Lung (tissue), 12 donors: ENCODE data around the gene CTNNBL1. TPM values are rescaled to one million over a fixed set of nuclear protein-coding genes. Genes with fewer than 3 reads are reported as not detected.
A peak's percentile ranks its signal among the peaks of the same experiment; 100 is the strongest.

Experiments
- ATAC-seq: fragments of 200-7000 bp; cut with Tn5 transposase; one replicate; pipeline ENCODE4 v1.9.1; 2020; ENCODE audit warnings: moderate number of reproducible peaks; ENCODE audit not compliant: insufficient read depth, low FRiP score
- DNase-seq, 3 donors: peaks; one replicate each; pipeline ENCODE4 v3.0.0-alpha.2; 2013 to 2017
- H3K27ac ChIP-seq, 2 donors: one replicate each; pipeline ENCODE4 v1.5.1; 2013; ENCODE audit warnings: mild to moderate bottlenecking in 2 of 2, moderate library complexity in 2 of 2, control low read depth in 1 of 2, inconsistent platforms in 1 of 2, low read depth in 1 of 2, low read length in 1 of 2
- H3K27me3 ChIP-seq, 3 donors: one replicate each; pipeline ENCODE4 v1.5.1; 2013; ENCODE audit warnings: low read length in 2 of 3; ENCODE audit not compliant: control insufficient read depth in 3 of 3, insufficient read depth in 3 of 3
- H3K36me3 ChIP-seq, 4 donors: one replicate each; pipeline ENCODE4 v1.5.1; 2013; ENCODE audit warnings: low read length in 4 of 4, mild to moderate bottlenecking in 1 of 4, moderate library complexity in 1 of 4; ENCODE audit not compliant: control insufficient read depth in 4 of 4, insufficient read depth in 4 of 4
- H3K4me1 ChIP-seq, 5 donors: one replicate each; pipeline ENCODE4 v1.5.1; 2013; ENCODE audit warnings: low read length in 5 of 5, mild to moderate bottlenecking in 2 of 5, moderate library complexity in 1 of 5; ENCODE audit not compliant: control insufficient read depth in 5 of 5, insufficient read depth in 5 of 5
- H3K4me3 ChIP-seq: one replicate; pipeline ENCODE4 v1.5.1; 2013; ENCODE audit warnings: mild to moderate bottlenecking, control low read depth, moderate library complexity
- H3K9ac ChIP-seq, 2 donors: one replicate each; pipeline ENCODE4 v1.5.1; 2013; ENCODE audit warnings: low read length in 2 of 2, control low read depth in 1 of 2; ENCODE audit not compliant: insufficient read depth in 1 of 2
- H3K9me3 ChIP-seq, 4 donors: one replicate each; pipeline ENCODE4 v1.5.1; 2013; ENCODE audit warnings: low read length in 3 of 4, mild to moderate bottlenecking in 1 of 4, moderate library complexity in 1 of 4; ENCODE audit not compliant: control insufficient read depth in 4 of 4, insufficient read depth in 3 of 4
- CTCF ChIP-seq: IDR thresholded peaks from 2 replicates; pipeline ENCODE4 v1.5.1; 2012; ENCODE audit warnings: mild to moderate bottlenecking; ENCODE audit errors: control extremely low read depth, extremely low read depth
- WGBS, 2 donors: extraction: QIAGEN DNeasy Blood & Tissue Kit; methylation state at CpG; one replicate each; pipeline ENCODE4 v1.1.7; 2013; 5-methylcytosine and 5-hydroxymethylcytosine counted together
- polyA plus RNA-seq, 2 donors: library from polyadenylated mRNA; stranded (reverse); fragments of 200-250 nt; gene quantifications; one replicate each; pipeline ENCODE4 v1.2.1, GENCODE V29; 2013
- total RNA-seq, 2 donors: library from RNA; depleted of rRNA in 1 of 2; stranded (reverse); fragments of >200 nt in 1 of 2; gene quantifications; one replicate each; pipeline ENCODE4 v1.2.1, GENCODE V29; 2014 to 2021
- donor health status: control.
- donor health status: control.
- donor health status: Bipolar disorder and iron deficiency.
- donor health status: healthy.
- donor health status: DM: yes; HTN: yes; CAD: no.

Gene CTNNBL1
- total and polyA plus RNA-seq, 4 donors: 38.9 to 53.1 (median 49.2) TPM

GRCh38 chr20:37838769-37839431 lies 145.1 kb downstream of the CTNNBL1 start:
- 83 to 88% methylated on average over 6 of the region's 6 CpGs for WGBS, 2 donors
- peaks cover 5 to 19% (median 9%) of the 10 kb centered on the region in 4 donors for H3K36me3 ChIP-seq
- no peak overlapping the region for H3K4me3 ChIP-seq
- no peak overlapping the region for H3K9ac ChIP-seq
- no peak overlapping the region for H3K27ac ChIP-seq
- DNase-seq: no peak
- no peak for ATAC-seq
- no peaks in the 10 kb centered on the region for H3K9me3 ChIP-seq
- peaks cover 0 to 9% (median 5%) of the 10 kb centered on the region in 5 donors for H3K4me1 ChIP-seq
- TF ChIP-seq CTCF: no peak
- no peaks in the 10 kb centered on the region for H3K27me3 ChIP-seq

GRCh38 chr20:37839432-37839827 lies 145.6 kb downstream of the CTNNBL1 start:
- H3K27me3 ChIP-seq: no peaks in the 10 kb centered on the region
- H3K4me3 ChIP-seq: no peak overlapping the region
- peaks cover 5 to 21% (median 9%) of the 10 kb centered on the region in 4 donors for H3K36me3 ChIP-seq
- peaks cover 0 to 10% (median 5%) of the 10 kb centered on the region in 5 donors for H3K4me1 ChIP-seq
- no peak overlapping the region for H3K27ac ChIP-seq
- no peak overlapping the region for H3K9ac ChIP-seq
- DNase-seq (peak in 2 of 3 donors; percentile 11 to 43), ATAC-seq (no peak)
- WGBS, 2 donors: 74 to 91% methylated on average over 3 of the region's 3 CpGs
- TF ChIP-seq CTCF: no peak
- no peaks in the 10 kb centered on the region for H3K9me3 ChIP-seq

- no peaks in the 10 kb centered on the region for H3K9me3 ChIP-seq
- no peak overlapping the region for H3K9ac ChIP-seq
- H3K27ac ChIP-seq: no peak overlapping the region
- peaks cover 0 to 15% (median 5%) of the 10 kb centered on the region in 5 donors for H3K4me1 ChIP-seq
- DNase-seq: no peak
- no peaks in the 10 kb centered on the region for H3K27me3 ChIP-seq
- WGBS, 2 donors: 92 to 94% methylated on average over 7 of the region's 7 CpGs
- H3K36me3 ChIP-seq: peaks cover 5 to 21% (median 9%) of the 10 kb centered on the region in 4 donors
- no peak for TF ChIP-seq CTCF
- no peak overlapping the region for H3K4me3 ChIP-seq
- ATAC-seq: no peak
Measured at GRCh38 chr20:37839955-37840354, 146.1 kb downstream of the CTNNBL1 start.

- DNase-seq (no peak), ATAC-seq (no peak)
- H3K9ac ChIP-seq: no peak overlapping the region
- H3K4me1 ChIP-seq: peaks cover 0 to 23% (median 5%) of the 10 kb centered on the region in 5 donors
- H3K36me3 ChIP-seq: peaks cover 5 to 28% (median 9%) of the 10 kb centered on the region in 4 donors
- H3K27ac ChIP-seq: no peak overlapping the region
- TF ChIP-seq CTCF: no peak
- H3K4me3 ChIP-seq: no peak overlapping the region
- H3K27me3 ChIP-seq: no peaks in the 10 kb centered on the region
- H3K9me3 ChIP-seq: no peaks in the 10 kb centered on the region
Measured at GRCh38 chr20:37841389-37841788, 147.6 kb downstream of the CTNNBL1 start.
